Anterior cingulate cortex (tissue), 58 donors: ENCODE results near the gene SMCO2.
"Not testable (repeated sequence)": the region's sequence is repeated elsewhere in the genome, so short reads cannot be mapped to it uniquely, and the experiment has no call there.

Experiments
- DNase-seq, 58 donors: peaks; one replicate each; lab custom pipeline; 2025; lab: John Stamatoyannopoulos, UW

Gene SMCO2

DNA sequence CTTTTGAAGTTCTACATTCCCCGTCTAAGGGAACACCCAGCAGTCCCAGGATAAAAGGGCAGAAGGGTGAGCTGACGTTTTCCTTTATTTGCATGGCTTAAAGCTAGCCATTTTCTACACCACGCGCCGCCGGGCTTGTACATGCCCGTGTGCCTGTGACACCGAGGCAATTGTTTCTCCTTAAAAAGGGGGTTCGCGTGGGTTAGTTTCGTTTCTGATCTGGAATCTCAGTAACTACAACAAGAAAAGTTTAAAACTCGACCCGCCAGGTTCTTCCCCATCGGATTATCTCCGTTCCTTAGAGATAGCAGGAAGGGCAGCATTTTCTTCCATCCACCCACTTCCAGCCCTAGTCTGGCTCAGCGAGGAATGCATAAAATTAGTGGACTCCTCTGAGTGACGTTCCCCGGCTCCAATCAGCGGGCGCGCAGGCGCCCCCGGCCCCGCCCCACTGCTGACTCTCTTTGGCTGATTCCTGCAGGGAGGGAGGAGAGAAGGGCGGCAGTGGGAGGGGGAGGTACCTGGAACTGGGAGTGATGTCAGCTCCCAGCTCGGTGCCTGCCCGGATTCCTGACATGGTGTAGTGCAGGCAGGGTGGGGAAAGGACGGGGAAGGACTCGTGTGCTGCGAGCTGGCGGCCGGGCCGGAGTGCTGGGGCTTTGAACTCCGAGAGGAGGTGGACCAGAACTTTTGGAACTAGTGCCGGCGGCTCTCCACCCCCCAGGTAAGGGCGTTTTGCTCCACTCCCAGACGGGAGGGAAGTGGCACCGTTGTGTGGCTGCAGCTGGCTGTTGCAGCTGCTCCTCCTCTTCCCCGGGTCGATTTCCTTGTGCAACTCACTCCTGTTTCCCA is 77.3 kb downstream of the SMCO2 start, which contains the start of gene PPFIBP1:
PPFIBP1 (plus strand) TSS at position 565 of the 852 bp plus-strand sequence. CDS start 109,191 bp downstream, outside the sequence.
- peak; percentile 81 to 99 (median 96) for DNase-seq

GRCh38 chr12:27524494-27524835 is 77.9 kb downstream of the SMCO2 start:
- no peak for DNase-seq

DNA sequence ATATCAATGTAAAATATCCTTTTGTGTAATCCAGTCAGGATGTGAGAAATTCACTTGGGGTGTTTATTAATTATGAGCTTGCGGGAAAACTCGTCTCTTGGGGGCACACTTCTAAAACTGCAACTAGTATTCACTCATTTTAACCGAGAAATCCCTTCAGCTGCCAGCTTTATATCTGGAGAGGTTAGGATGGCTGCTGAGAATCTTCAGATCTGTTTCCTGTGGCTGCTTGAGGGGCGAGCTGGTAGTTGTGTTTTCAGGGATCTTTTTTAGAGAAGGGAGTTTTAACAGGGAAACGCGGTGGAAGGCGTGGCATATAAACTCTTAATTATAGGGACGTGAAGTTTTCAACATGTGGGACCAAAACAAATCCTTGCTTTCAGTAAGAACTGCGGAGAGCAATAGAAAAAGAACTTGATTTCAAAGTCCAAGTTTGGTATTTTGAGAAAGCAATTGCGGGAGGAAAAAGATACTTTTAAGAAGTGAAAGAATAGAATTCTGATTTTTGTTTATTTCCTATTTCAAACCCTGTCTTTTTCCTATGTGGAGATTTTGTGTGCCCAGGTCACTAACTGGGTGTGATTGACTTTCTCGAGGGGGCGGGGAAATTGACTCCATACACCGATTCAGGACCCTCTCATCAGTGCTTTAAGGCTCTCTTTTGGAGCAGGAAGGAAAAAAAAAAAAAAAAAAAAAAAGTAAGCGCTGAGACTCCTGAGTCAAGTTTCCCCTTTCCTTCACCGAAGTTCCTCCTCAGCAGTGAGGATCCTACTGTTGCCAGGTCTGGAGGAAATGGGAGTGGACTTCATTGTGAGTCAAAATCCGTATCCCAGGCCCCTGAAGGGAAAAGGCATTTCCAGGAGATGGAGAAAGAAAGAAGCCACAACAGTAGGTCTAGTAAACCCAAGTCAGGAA is 78.6 kb downstream of the SMCO2 start:
- DNase-seq, result peak in 2 of 58 donors; percentile 7 to 13

DNA sequence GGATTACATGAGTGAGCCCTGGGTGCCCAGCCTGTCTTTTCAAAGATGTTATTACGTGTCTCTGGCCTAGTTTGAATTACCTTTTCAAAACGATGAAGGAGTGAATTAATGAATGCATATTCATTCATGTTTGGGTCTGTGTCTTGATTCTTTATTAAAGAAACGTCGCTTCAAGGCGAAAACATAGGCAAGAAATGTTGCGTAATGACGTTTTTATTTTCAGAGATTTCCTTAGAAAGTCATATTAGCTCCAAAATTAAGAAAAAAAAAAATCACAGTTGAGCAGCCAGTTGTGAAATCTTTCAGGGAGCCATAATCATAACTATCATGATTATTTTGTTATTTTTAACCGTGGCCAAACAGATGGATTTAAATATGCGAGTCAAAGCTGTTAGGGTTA is 81.0 kb downstream of the SMCO2 start:
- no peak for DNase-seq

GRCh38 chr12:27528788-27529187 is 82.3 kb downstream of the SMCO2 start:
- DNase-seq, result no peak

- no peak for DNase-seq
Observed at GRCh38 chr12:27530157-27530922, 83.8 kb downstream of the SMCO2 start.

DNA sequence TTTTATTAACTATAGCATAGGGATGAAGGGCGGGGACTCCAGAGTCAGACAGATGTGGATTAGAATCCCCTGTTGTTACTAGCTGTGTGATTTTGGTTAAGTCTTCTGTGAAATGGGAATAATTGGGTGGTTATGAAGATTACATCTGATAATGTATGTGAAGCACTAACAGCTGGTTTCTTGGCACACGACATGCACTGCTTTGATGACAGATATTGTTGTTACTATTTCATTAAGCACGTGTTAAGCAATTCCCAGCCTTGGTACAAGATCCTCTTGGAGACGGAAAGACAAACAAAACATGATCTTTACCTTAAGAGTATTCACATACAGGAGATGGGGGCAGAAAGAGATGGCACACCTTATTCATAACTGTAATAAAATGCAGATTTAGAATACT is 85.4 kb downstream of the SMCO2 start:
- DNase-seq, result no peak

- no peak for DNase-seq
Observed at GRCh38 chr12:27534060-27534764, 87.7 kb downstream of the SMCO2 start.

DNA sequence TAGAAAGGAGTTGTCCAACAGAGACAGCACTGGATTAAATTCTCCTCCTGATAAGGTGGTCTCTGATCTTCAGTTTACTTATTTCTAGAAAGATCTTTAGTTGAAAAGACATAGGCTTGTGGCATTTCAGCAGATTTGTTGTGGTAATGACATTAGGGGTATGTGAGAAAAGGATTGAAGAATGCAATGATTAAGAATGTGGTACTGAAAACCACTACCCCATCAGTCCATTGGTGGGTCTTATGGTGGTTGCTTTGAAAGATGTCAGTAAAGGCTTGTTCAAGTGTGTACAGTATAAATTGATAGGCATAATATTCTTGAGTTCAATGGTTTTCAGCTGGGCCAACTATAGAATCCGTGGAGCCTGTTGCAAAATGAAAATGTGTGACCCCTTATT is 88.2 kb downstream of the SMCO2 start:
- DNase-seq, result no peak

DNA sequence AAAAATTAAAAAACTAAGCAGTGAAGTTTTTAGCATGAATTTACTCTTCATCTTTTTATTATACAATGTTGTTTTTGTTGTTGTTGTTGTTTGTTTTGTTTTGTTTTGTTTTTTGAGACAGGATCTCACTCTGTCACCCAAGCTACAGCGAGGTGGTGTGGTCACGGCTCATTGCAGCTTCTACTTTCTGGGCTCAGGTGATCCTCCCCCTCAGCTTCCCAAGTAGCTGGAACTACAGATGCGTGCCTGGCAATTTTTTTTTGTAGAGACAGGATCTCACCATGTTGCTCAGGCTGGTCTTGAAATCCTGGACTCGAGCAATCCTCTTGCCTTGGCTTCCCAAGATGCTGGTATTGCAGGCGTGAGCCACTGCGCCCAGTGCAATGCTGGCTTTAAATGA is 88.8 kb downstream of the SMCO2 start:
- DNase-seq, result no peak

GRCh38 chr12:27537855-27538675 is 91.5 kb downstream of the SMCO2 start:
- DNase-seq, result no peak

- DNase-seq, result peak in 1 of 58 donors; percentile 20
Observed at GRCh38 chr12:27539191-27539631, 92.7 kb downstream of the SMCO2 start.

- DNase-seq, result no peak
Observed at GRCh38 chr12:27541031-27541719, 94.6 kb downstream of the SMCO2 start.

DNA sequence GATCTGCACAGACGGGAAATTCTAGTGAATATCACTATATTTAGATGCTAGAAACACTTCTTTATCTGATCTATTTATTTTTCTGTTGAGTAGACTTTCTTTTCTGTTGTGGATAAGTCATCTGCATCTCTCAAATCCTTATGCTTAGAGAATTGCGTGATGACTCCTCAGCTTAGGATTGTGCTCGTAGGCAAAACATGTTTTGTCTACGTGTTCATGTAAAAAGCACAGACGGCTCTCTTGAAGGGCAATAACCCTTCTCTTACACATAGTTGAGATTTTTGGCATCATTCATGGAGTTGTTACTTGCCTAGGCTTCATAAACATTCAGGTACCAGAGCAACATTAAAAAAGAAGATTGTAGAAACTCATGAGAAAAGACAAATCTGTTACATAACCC is 96.1 kb downstream of the SMCO2 start:
- no peak for DNase-seq

GRCh38 chr12:27544858-27545257 is 98.3 kb downstream of the SMCO2 start:
- DNase-seq, result not testable (repeated sequence)

DNA sequence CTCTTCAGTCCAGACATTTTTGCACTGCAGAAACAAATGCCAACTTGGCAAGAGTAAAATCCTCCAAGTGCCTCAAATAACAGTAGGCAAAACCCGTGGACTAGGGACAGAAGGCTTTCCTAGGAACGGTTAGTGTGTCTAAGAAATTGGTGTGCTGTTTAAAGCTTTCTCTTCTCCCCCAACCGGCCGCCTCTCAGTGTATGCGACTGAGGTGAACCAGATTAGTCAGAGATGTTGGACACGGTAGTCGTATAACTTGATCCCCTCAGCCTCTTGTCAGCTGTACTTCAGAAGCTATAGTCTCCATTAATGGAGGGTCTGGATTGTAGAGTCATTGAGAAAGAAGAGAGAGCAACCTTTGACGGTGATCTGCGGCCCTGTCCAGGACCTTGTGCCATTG is 99.1 kb downstream of the SMCO2 start:
- DNase-seq, result peak in 2 of 58 donors; percentile 33 to 50

GRCh38 chr12:27547592-27547991 is 101.1 kb downstream of the SMCO2 start:
- no peak for DNase-seq
